ENCODE results near the gene RNU11. TPM values are rescaled to one million over a fixed set of nuclear protein-coding genes. Genes with fewer than 3 reads are reported as not detected.

The RNU11 gene
- polyA plus RNA-seq (2013, experiment 1 of 2) = not detected
- not detected for polyA plus RNA-seq (2013, experiment 2 of 2)

- Histone ChIP-seq H2BK5ac (ENCODE audit: low read length) (no peak within 1 kb of the TSS), H2AFZ (ENCODE audit: low read length) (peak within 1 kb of the TSS; percentile 77)
Measured at GRCh38 chr1:28648474-28649198, at the start of gene RNU11. Gene RNU11 (plus strand): TSS chr1:28648600.

GRCh38 chr1:28601696-28602095 lies 46.7 kb upstream of the RNU11 start:
- no peak for DNase-seq (ENCODE audit: low spot score)

More at GRCh38 chr1:28648474-28649198, at the start of gene RNU11:
- Histone ChIP-seq H3K36me3 (replicated peaks in 1 of 2; ENCODE audit: control insufficient read depth in 2 of 2, insufficient read depth in 2 of 2, low read length in 2 of 2) (no peaks in the 10 kb centered on the region), H4K91ac (ENCODE audit: low read depth, low read length, poor library complexity) (no peak within 1 kb of the TSS), H2BK15ac (ENCODE audit: low read length) (no peak within 1 kb of the TSS), H3K27ac (replicated peaks; ENCODE audit: low read length) (peak within 1 kb of the TSS; percentile 84), H4K8ac (ENCODE audit: low read depth, low read length) (no peak within 1 kb of the TSS), H3K18ac (ENCODE audit: low read length) (peak within 1 kb of the TSS; percentile 76), H2BK12ac (ENCODE audit: low read length) (no peak within 1 kb of the TSS), H3K4me3 (ENCODE audit: low read length in 2 of 2) (peak within 1 kb of the TSS; percentile 58 to 79), H3K4me1 (ENCODE audit: control insufficient read depth in 2 of 2, insufficient read depth in 1 of 2, low read depth in 1 of 2, low read length in 2 of 2) (peaks cover 2 to 4% of the 10 kb centered on the region in 2 donors), H3K9me3 (replicated peaks in 1 of 2; ENCODE audit: control insufficient read depth in 2 of 2, insufficient read depth in 1 of 2, low read depth in 1 of 2, low read length in 2 of 2) (no peaks in the 10 kb centered on the region), H3K4ac (ENCODE audit: low read length) (no peak within 1 kb of the TSS), H2AK5ac (ENCODE audit: low read depth, low read length) (no peak within 1 kb of the TSS), H3K14ac (ENCODE audit: low read length) (no peak within 1 kb of the TSS), H3K23ac (ENCODE audit: low read depth, low read length, poor library complexity) (peak within 1 kb of the TSS; percentile 99), H3K27me3 (ENCODE audit: control insufficient read depth in 3 of 3, insufficient read depth in 3 of 3, low read depth in 1 of 3, low read length in 3 of 3) (no peaks in the 10 kb centered on the region), H2BK120ac (ENCODE audit: low read depth, low read length) (no peak within 1 kb of the TSS), H3K79me1 (ENCODE audit: low read depth, low read length) (no peaks in the 10 kb centered on the region), H3K9ac (ENCODE audit: low read depth, low read length, poor library complexity) (no peak within 1 kb of the TSS), H3K4me2 (ENCODE audit: insufficient read depth, low read length, poor library complexity, severe bottlenecking) (peak within 1 kb of the TSS; percentile 49)
- peak; percentile 88 for DNase-seq (ENCODE audit: low spot score)
- WGBS, 2 donors (ENCODE audit: extremely low coverage in 2 of 2, insufficient read length in 2 of 2, insufficient replicate concordance in 1 of 2) = no CpG with 5 or more reads among the region's 28 CpGs

GRCh38 chr1:28602536-28603439 lies 45.6 kb upstream of the RNU11 start:
- Histone ChIP-seq H2AFZ (ENCODE audit: low read length) (no peak overlapping the region), H3K14ac (ENCODE audit: low read length) (no peak overlapping the region), H3K9ac (ENCODE audit: low read depth, low read length, poor library complexity) (no peak overlapping the region), H2BK12ac (ENCODE audit: low read length) (no peak overlapping the region), H3K18ac (ENCODE audit: low read length) (no peak overlapping the region), H4K91ac (ENCODE audit: low read depth, low read length, poor library complexity) (no peak overlapping the region), H3K4me2 (ENCODE audit: insufficient read depth, low read length, poor library complexity, severe bottlenecking) (no peak overlapping the region), H3K27me3 (ENCODE audit: control insufficient read depth in 3 of 3, insufficient read depth in 3 of 3, low read depth in 1 of 3, low read length in 3 of 3) (no peaks in the 10 kb centered on the region), H2BK120ac (ENCODE audit: low read depth, low read length) (no peak overlapping the region), H3K36me3 (replicated peaks in 1 of 2; ENCODE audit: control insufficient read depth in 2 of 2, insufficient read depth in 2 of 2, low read length in 2 of 2) (peaks cover 16 to 66% of the 10 kb centered on the region in 2 donors), H3K4me1 (ENCODE audit: control insufficient read depth in 2 of 2, insufficient read depth in 1 of 2, low read depth in 1 of 2, low read length in 2 of 2) (peaks cover 0 to 9% of the 10 kb centered on the region in 2 donors), H3K27ac (replicated peaks; ENCODE audit: low read length) (no peak overlapping the region), H2BK5ac (ENCODE audit: low read length) (no peak overlapping the region), H2BK15ac (ENCODE audit: low read length) (no peak overlapping the region), H3K9me3 (replicated peaks in 1 of 2; ENCODE audit: control insufficient read depth in 2 of 2, insufficient read depth in 1 of 2, low read depth in 1 of 2, low read length in 2 of 2) (no peaks in the 10 kb centered on the region), H4K8ac (ENCODE audit: low read depth, low read length) (no peak overlapping the region), H3K23ac (ENCODE audit: low read depth, low read length, poor library complexity) (no peak overlapping the region), H3K4ac (ENCODE audit: low read length) (no peak overlapping the region), H3K4me3 (ENCODE audit: low read length in 2 of 2) (no peak overlapping the region), H3K79me1 (ENCODE audit: low read depth, low read length) (no peaks in the 10 kb centered on the region), H2AK5ac (ENCODE audit: low read depth, low read length) (no peak overlapping the region)
- no CpG with 5 or more reads among the region's 15 CpGs for WGBS, 2 donors (ENCODE audit: extremely low coverage in 2 of 2, insufficient read length in 2 of 2, insufficient replicate concordance in 1 of 2)
- peak; percentile 54 for DNase-seq (ENCODE audit: low spot score)

More at GRCh38 chr1:28601696-28602095, 46.7 kb upstream of the RNU11 start:
- H3K27me3 ChIP-seq (ENCODE audit: control insufficient read depth in 3 of 3, insufficient read depth in 3 of 3, low read depth in 1 of 3, low read length in 3 of 3) = no peaks in the 10 kb centered on the region
- no peak overlapping the region for H3K4ac ChIP-seq (ENCODE audit: low read length)
- H2BK15ac ChIP-seq (ENCODE audit: low read length) = no peak overlapping the region
- no peak overlapping the region for H2BK120ac ChIP-seq (ENCODE audit: low read depth, low read length)
- no peak overlapping the region for H2BK12ac ChIP-seq (ENCODE audit: low read length)
- H2AFZ ChIP-seq (ENCODE audit: low read length) = no peak overlapping the region
- H4K8ac ChIP-seq (ENCODE audit: low read depth, low read length) = no peak overlapping the region
- no peak overlapping the region for H3K9ac ChIP-seq (ENCODE audit: low read depth, low read length, poor library complexity)
- peaks cover 0 to 9% of the 10 kb centered on the region in 2 donors for H3K4me1 ChIP-seq (ENCODE audit: control insufficient read depth in 2 of 2, insufficient read depth in 1 of 2, low read depth in 1 of 2, low read length in 2 of 2)
- H3K9me3 ChIP-seq (replicated peaks in 1 of 2; ENCODE audit: control insufficient read depth in 2 of 2, insufficient read depth in 1 of 2, low read depth in 1 of 2, low read length in 2 of 2) = no peaks in the 10 kb centered on the region
- H2BK5ac ChIP-seq (ENCODE audit: low read length) = no peak overlapping the region
- no peaks in the 10 kb centered on the region for H3K79me1 ChIP-seq (ENCODE audit: low read depth, low read length)
- no peak overlapping the region for H3K4me2 ChIP-seq (ENCODE audit: insufficient read depth, low read length, poor library complexity, severe bottlenecking)
- no peak overlapping the region for H2AK5ac ChIP-seq (ENCODE audit: low read depth, low read length)
- H3K14ac ChIP-seq (ENCODE audit: low read length) = no peak overlapping the region
- peaks cover 16 to 55% of the 10 kb centered on the region in 2 donors for H3K36me3 ChIP-seq (replicated peaks in 1 of 2; ENCODE audit: control insufficient read depth in 2 of 2, insufficient read depth in 2 of 2, low read length in 2 of 2)
- H4K91ac ChIP-seq (ENCODE audit: low read depth, low read length, poor library complexity) = no peak overlapping the region
- H3K4me3 ChIP-seq (ENCODE audit: low read length in 2 of 2) = no peak overlapping the region
- no peak overlapping the region for H3K23ac ChIP-seq (ENCODE audit: low read depth, low read length, poor library complexity)
- no CpG with 5 or more reads among the region's 3 CpGs for WGBS, 2 donors (ENCODE audit: extremely low coverage in 2 of 2, insufficient read length in 2 of 2, insufficient replicate concordance in 1 of 2)
- no peak overlapping the region for H3K18ac ChIP-seq (ENCODE audit: low read length)
- H3K27ac ChIP-seq (replicated peaks; ENCODE audit: low read length) = no peak overlapping the region

- no peak overlapping the region for H2AK5ac ChIP-seq (ENCODE audit: low read depth, low read length)
- no peak overlapping the region for H3K4me3 ChIP-seq (ENCODE audit: low read length in 2 of 2)
- H3K23ac ChIP-seq (ENCODE audit: low read depth, low read length, poor library complexity) = no peak overlapping the region
- no peak overlapping the region for H4K91ac ChIP-seq (ENCODE audit: low read depth, low read length, poor library complexity)
- H3K36me3 ChIP-seq (replicated peaks in 1 of 2; ENCODE audit: control insufficient read depth in 2 of 2, insufficient read depth in 2 of 2, low read length in 2 of 2) = peaks cover 16 to 75% of the 10 kb centered on the region in 2 donors
- H3K18ac ChIP-seq (ENCODE audit: low read length) = no peak overlapping the region
- H2AFZ ChIP-seq (ENCODE audit: low read length) = no peak overlapping the region
- no peaks in the 10 kb centered on the region for H3K27me3 ChIP-seq (ENCODE audit: control insufficient read depth in 3 of 3, insufficient read depth in 3 of 3, low read depth in 1 of 3, low read length in 3 of 3)
- no peak overlapping the region for H3K14ac ChIP-seq (ENCODE audit: low read length)
- H2BK5ac ChIP-seq (ENCODE audit: low read length) = no peak overlapping the region
- no peaks in the 10 kb centered on the region for H3K9me3 ChIP-seq (replicated peaks in 1 of 2; ENCODE audit: control insufficient read depth in 2 of 2, insufficient read depth in 1 of 2, low read depth in 1 of 2, low read length in 2 of 2)
- DNase-seq (ENCODE audit: low spot score) = no peak
- no peaks in the 10 kb centered on the region for H3K79me1 ChIP-seq (ENCODE audit: low read depth, low read length)
- no peak overlapping the region for H3K4ac ChIP-seq (ENCODE audit: low read length)
- H3K9ac ChIP-seq (ENCODE audit: low read depth, low read length, poor library complexity) = no peak overlapping the region
- no peak overlapping the region for H3K4me2 ChIP-seq (ENCODE audit: insufficient read depth, low read length, poor library complexity, severe bottlenecking)
- H2BK120ac ChIP-seq (ENCODE audit: low read depth, low read length) = no peak overlapping the region
- no peak overlapping the region for H2BK12ac ChIP-seq (ENCODE audit: low read length)
- H2BK15ac ChIP-seq (ENCODE audit: low read length) = no peak overlapping the region
- no CpG with 5 or more reads among the region's 5 CpGs for WGBS, 2 donors (ENCODE audit: extremely low coverage in 2 of 2, insufficient read length in 2 of 2, insufficient replicate concordance in 1 of 2)
- peaks cover 0 to 9% of the 10 kb centered on the region in 2 donors for H3K4me1 ChIP-seq (ENCODE audit: control insufficient read depth in 2 of 2, insufficient read depth in 1 of 2, low read depth in 1 of 2, low read length in 2 of 2)
- H4K8ac ChIP-seq (ENCODE audit: low read depth, low read length) = no peak overlapping the region
- no peak overlapping the region for H3K27ac ChIP-seq (replicated peaks; ENCODE audit: low read length)
Measured at GRCh38 chr1:28604411-28604810, 44.0 kb upstream of the RNU11 start.

Data from neuronal stem cell (in vitro differentiated cells).